H1 (cell line): ENCODE data around the gene MARS2. TPM values are rescaled to one million over a fixed set of nuclear protein-coding genes. Genes with fewer than 3 reads are reported as not detected.

ENCODE experiments used
- CHD7 ChIP-seq: fragments of 300-600 bp; sonication (generic); IDR thresholded peaks from 2 replicates; pipeline ENCODE4 v1.7.1; 2012; ENCODE audit warnings: low read length, moderate library complexity, mild to moderate bottlenecking, inconsistent platforms; ENCODE audit not compliant: insufficient replicate concordance
- polyA plus RNA-seq, 7 experiments: library from polyadenylated mRNA; depleted of rRNA in 3 of 7; stranded (reverse) in 5 of 7; unstranded in 2 of 7; fragments of >200 nt in 5 of 7; fragments of 200-250 nt in 2 of 7; gene quantifications; 1 replicate in 5 of 7; 2 replicates in 1 of 7; 4 replicates in 1 of 7; pipeline versions ENCODE4 v1.2.1 to v1.2.3, GENCODE V29; 2011 to 2013; ENCODE audit warnings: missing spikeins in 2 of 7, mixed read lengths in 2 of 7
- total RNA-seq: library from RNA; stranded (reverse); fragmentation: NEBNext Ultra II Directional; extraction: Animal tissue kit (Norgen Biotek cat#: 25700); gene quantifications from 2 replicates; pipeline ENCODE4 v1.2.1, GENCODE V29; 2021

Gene MARS2
- total and polyA plus RNA-seq, 2 of the 8 experiments (the other 6 are each of a cell fraction or from before 2014, with no cell fraction given), result 15.7 to 27.2 TPM

DNA sequence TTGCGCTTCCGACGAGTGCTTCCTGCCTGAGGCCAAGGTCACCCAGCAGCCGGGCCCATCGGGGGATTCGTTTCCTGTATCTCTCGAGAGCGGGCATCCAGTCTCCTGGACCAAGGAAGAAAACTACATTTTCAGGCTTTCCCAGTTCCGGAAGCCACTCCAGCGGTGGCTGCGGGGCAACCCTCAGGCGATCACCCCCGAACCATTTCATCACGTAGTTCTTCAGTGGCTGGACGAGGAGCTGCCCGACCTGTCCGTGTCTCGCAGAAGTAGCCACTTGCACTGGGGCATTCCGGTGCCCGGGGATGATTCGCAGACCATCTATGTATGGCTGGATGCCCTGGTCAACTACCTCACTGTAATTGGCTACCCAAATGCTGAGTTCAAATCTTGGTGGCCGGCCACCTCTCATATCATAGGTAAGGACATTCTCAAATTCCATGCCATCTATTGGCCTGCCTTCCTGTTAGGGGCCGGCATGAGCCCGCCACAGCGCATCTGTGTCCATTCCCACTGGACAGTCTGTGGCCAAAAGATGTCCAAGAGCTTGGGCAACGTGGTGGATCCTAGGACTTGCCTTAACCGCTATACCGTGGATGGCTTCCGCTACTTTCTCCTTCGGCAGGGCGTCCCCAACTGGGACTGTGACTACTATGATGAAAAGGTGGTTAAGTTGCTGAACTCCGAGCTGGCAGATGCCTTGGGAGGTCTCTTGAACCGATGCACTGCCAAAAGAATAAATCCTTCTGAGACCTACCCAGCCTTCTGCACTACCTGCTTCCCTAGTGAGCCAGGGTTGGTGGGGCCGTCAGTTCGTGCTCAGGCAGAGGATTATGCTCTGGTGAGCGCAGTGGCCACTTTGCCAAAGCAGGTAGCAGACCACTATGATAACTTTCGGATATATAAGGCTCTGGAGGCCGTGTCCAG lies 1.0 kb downstream of the MARS2 start (continued):
- no peak for TF ChIP-seq CHD7
